ENCODE results near the gene SERINC3.

The SERINC3 gene

DNA sequence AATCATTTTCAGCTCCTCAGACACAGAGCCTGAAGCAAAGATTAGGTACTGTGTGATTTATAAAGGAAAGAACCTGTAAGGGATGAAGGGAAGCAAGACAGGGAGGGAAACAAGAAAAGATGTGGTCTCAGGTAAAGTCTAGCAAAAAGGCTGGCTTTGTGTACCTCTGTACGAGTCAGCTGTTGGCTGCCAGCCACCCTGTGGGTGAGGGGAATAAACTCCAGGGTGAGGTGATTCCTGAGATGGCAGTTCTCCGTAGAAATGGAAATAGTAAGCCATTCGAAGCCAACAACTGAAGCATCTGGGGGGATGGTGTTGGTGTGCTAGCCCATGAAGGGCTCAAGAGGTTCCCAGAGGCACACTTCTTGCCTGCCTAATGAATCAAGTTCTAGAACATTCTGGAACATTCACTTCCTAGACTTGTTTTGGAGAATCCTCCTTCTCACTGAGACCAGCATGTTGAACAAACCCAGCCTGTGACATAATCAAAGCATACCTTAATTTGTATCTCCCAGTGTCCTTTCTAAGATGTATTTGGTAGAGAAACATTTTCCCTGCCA, 56.8 kb downstream of the SERINC3 start:
- TF ChIP-seq, protein P1, sequence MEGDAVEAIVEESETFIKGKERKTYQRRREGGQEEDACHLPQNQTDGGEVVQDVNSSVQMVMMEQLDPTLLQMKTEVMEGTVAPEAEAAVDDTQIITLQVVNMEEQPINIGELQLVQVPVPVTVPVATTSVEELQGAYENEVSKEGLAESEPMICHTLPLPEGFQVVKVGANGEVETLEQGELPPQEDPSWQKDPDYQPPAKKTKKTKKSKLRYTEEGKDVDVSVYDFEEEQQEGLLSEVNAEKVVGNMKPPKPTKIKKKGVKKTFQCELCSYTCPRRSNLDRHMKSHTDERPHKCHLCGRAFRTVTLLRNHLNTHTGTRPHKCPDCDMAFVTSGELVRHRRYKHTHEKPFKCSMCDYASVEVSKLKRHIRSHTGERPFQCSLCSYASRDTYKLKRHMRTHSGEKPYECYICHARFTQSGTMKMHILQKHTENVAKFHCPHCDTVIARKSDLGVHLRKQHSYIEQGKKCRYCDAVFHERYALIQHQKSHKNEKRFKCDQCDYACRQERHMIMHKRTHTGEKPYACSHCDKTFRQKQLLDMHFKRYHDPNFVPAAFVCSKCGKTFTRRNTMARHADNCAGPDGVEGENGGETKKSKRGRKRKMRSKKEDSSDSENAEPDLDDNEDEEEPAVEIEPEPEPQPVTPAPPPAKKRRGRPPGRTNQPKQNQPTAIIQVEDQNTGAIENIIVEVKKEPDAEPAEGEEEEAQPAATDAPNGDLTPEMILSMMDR (IDR thresholded peaks at IDR 0.05; ENCODE audit: insufficient read depth, low read length, missing control alignments), result no peak
- ChIA-PET CTCF (interaction anchor here (1.3 to 10.4 kb wide), 4 partner anchors 75 to 250 kb away, joined by 3 to 133 read pairs (median 5); no protein-coding TSS in a partner anchor), POLR2A (no interaction called here)
- DNase-seq (ENCODE audit: low read depth, low spot score), result no peak
- H3K4me3 ChIP-seq (ENCODE audit: low read depth, low read length), result no peak overlapping the region

DNA sequence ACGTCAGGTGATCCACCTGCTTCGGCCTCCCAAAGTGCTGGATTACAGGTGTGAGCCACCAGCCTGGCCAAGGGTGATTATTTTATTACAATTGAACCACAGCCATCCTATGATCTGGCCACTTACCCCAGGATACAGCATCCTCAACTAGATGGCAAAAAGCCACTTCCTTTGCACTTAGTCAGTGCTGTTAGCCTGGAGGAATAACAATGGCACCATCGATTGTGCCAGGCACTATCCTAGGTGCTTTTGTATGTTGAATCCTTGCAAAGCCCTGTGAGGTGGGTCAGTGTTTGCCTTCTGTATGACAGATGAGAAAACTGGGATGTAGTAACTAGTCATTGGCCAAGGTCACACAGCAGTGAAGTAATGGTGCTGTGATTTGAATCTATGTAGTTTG, 57.4 kb downstream of the SERINC3 start:
- ChIA-PET CTCF (interaction anchor here (1.3 to 10.4 kb wide), 3 partner anchors 75 to 249 kb away, joined by 4 to 133 read pairs (median 6); no protein-coding TSS in a partner anchor), POLR2A (no interaction called here)
- H3K4me3 ChIP-seq (ENCODE audit: low read depth, low read length), result no peak overlapping the region
- no peak for DNase-seq (ENCODE audit: low read depth, low spot score)
- TF ChIP-seq, protein P1 (IDR thresholded peaks at IDR 0.05; ENCODE audit: insufficient read depth, low read length, missing control alignments), result no peak

DNA sequence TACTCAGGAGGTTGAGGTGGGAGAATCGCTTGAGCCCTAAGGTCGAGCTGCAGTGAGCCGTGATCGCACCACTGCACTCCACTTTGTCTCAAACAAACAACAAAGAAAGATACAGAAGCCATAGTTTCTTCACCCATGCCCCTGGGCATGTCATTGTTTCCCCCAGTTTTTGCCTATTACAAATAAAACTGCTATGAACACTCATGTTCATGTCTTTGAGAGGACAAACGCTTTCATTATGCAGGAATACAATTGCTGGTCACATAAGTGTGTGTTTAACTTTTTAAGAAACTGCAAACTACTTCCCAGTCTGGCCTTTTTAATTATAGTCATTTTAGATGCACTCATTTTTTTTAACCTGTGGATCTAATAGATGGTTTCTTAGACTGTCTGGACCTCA, 58.4 kb downstream of the SERINC3 start:
- TF ChIP-seq, protein P1 (IDR thresholded peaks at IDR 0.05; ENCODE audit: insufficient read depth, low read length, missing control alignments), result no peak
- CTCF ChIA-PET, result interaction anchor here (2.6 to 7.5 kb wide), 5 partner anchors 9 to 248 kb away, joined by 13 to 99 read pairs (median 96); no protein-coding TSS in a partner anchor
- no peak for DNase-seq (ENCODE audit: low read depth, low spot score)
- H3K4me3 ChIP-seq (ENCODE audit: low read depth, low read length), result no peak overlapping the region
- POLR2A ChIA-PET, result no interaction called here

DNA sequence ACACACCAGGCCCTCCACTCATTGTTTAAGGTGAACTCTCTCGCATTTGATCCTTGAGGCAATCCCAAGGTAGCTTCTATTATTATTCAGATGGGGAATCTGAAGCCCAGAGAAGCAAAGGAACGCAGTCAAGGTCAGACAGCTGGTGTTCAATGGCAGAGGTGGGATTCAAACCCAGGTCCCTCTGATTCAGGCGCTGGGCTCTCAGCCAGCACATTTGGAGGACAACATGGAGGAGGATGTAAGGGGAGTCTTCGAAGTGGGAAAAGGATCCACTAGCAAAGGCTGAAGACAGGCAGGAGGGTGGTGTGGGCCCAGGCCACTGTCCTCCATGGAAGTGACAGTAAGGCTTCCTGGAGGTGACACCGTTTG, 60.1 kb downstream of the SERINC3 start:
- TF ChIP-seq, protein P1 (IDR thresholded peaks at IDR 0.05; ENCODE audit: insufficient read depth, low read length, missing control alignments), result no peak
- DNase-seq (ENCODE audit: low read depth, low spot score), result no peak
- POLR2A ChIA-PET, result no interaction called here
- no peak overlapping the region for H3K4me3 ChIP-seq (ENCODE audit: low read depth, low read length)
- CTCF ChIA-PET, result interaction anchor here (0.6 to 7.5 kb wide), 12 partner anchors 10 to 345 kb away, joined by 3 to 99 read pairs (median 6); partner anchors contain the start of genes HNF4A and TTPAL

DNA sequence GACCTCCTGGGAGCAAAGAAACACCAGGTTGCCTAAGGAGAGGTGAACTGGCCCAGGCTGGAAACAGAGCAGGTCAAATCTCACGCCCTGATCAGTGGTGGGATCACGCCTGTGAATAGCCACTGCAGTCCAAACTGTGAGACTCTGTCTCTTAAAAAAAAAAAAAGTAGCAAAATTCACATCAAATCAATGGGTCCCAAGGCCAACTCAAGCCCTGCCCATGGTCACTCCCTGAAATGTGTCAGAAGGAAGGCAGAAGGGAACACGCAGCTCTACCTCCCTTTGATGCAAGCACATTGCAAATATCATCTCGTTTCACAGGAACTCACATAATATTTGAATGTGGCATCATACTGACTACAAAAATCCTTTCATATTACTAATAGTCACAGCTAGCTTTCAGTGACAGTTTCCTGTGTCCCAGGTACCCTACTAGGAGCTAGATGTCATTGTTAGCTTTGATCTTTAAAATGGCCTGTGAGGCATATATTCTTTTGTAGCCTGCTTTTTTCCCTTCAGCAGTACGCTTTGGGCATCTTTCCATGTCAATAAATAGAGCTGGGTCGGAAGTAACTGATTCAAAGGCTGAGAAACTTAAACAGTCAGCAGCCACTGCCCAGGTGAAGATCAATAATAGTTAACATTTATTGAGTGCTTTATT, 60.6 kb downstream of the SERINC3 start:
- TF ChIP-seq, protein P1 (IDR thresholded peaks at IDR 0.05; ENCODE audit: insufficient read depth, low read length, missing control alignments), result no peak
- no peak for DNase-seq (ENCODE audit: low read depth, low spot score)
- ChIA-PET CTCF (interaction anchor here (0.6 to 7.5 kb wide), 13 partner anchors 11 to 345 kb away, joined by 3 to 99 read pairs (median 5); partner anchors contain the start of genes HNF4A and TTPAL), POLR2A (no interaction called here)
- no peak overlapping the region for H3K4me3 ChIP-seq (ENCODE audit: low read depth, low read length)

DNA sequence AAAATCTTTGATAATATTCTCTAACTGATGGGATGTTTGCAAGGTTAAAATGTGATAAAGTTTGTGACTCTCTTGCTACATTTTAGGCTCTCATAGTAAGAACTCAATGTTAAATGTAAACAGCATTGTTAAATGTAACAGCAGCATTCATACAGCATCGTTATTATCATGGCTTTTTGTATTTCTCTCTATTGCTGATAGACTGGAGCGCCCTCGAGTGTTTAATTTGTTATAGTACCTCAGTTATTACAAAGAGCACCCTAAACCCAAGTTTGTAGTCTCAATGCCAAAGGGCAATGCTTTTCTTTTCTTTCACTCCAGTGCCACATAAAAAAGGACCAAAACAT, 61.1 kb downstream of the SERINC3 start:
- POLR2A ChIA-PET, result no interaction called here
- TF ChIP-seq, protein P1 (IDR thresholded peaks at IDR 0.05; ENCODE audit: insufficient read depth, low read length, missing control alignments), result peak; percentile 9
- DNase-seq (ENCODE audit: low read depth, low spot score), result no peak
- no peak overlapping the region for H3K4me3 ChIP-seq (ENCODE audit: low read depth, low read length)
- CTCF ChIA-PET, result interaction anchor here (0.7 to 7.5 kb wide), 11 partner anchors 11 to 252 kb away, joined by 3 to 99 read pairs (median 7); no protein-coding TSS in a partner anchor
